Heart left ventricle (tissue), 13 donors: ENCODE data around the gene MBP.

Source experiments
- CTCF ChIP-seq, 12 donors: fragments of 200-600 bp; sonication (generic) in 4 of 12; IDR thresholded peaks; one replicate each; pipeline versions ENCODE4 v1.5.0 to v1.8.0; 2018 to 2022; ENCODE audit warnings: antibody characterized with exemption in 12 of 12, mild to moderate bottlenecking in 5 of 12
- POLR2A ChIP-seq, 2 donors: fragments of 450-650 bp; IDR thresholded peaks; one replicate each; pipeline ENCODE4 v1.6.1; 2017; ENCODE audit warnings: antibody characterized with exemption in 2 of 2, mild to moderate bottlenecking in 2 of 2, moderate library complexity in 2 of 2
- donor health status: ischemic (EF 13 %, LVEDD 7.1; RV severe dilation, severe dysfunction).
- donor health status: DM: no; HTN: yes; CAD: no.
- donor health status: DM: no; HTN: no; CAD: no.
- donor health status: ischemic (EF 25% LVEDD 6.9; RV normal size, moderate dysfunction).
- donor health status: ischemic (EF 25% LVEDD 5.7; RV mildly dilated, moderate dysfunction).
- donor health status: ischemic (EF 35%, LVEDD 5.7; RV mildly dilated, moderate dysfunction).
- donor health status: nonischemic (EF 11% LVEDD 7.7; RV severe dilation, severe dysfunction).
- donor health status: DM: yes; HTN: yes; CAD: no.
- donor health status: PGD.
- donor health status: ischemic (EF 29% LVEDD 5.4; RV normal size, mild dysfunction).
- donor health status: nonischemic (EF 23%, LVEDD 6.1; RV moderate dilation, normal function).

GRCh38 chr18:77144046-77144445, 11.5 kb upstream of the MBP start:
- TF ChIP-seq CTCF (IDR thresholded peaks at IDR 0.05) (no peak), POLR2A (IDR thresholded peaks at IDR 0.05) (no peak)
